Suprapubic skin (tissue), 4 donors: ENCODE results near the gene CDH4. TPM values are rescaled to one million over a fixed set of nuclear protein-coding genes. Genes with fewer than 3 reads are reported as not detected.

Experiments
- DNase-seq, 2 donors: peaks; one replicate each; pipeline ENCODE4 v3.0.0-alpha.2; 2019; ENCODE audit warnings: low spot score in 2 of 2
- H3K27ac ChIP-seq: fragments of 200-600 bp; sonication (generic); one replicate; pipeline ENCODE4 v1.5.1; 2019
- H3K27me3 ChIP-seq: fragments of 200-600 bp; sonication (generic); one replicate; pipeline ENCODE4 v1.5.1; 2019
- H3K36me3 ChIP-seq: fragments of 200-600 bp; sonication (generic); one replicate; pipeline ENCODE4 v1.5.1; 2019
- H3K4me1 ChIP-seq: fragments of 200-600 bp; sonication (generic); one replicate; pipeline ENCODE4 v1.5.1; 2019
- H3K4me3 ChIP-seq: fragments of 200-600 bp; sonication (generic); one replicate; pipeline ENCODE4 v1.5.1; 2019; ENCODE audit warnings: mild to moderate bottlenecking
- H3K9me3 ChIP-seq: fragments of 200-600 bp; sonication (generic); one replicate; pipeline ENCODE4 v1.5.1; 2019
- EP300 ChIP-seq: sonication (generic); formaldehyde crosslinking; IDR thresholded peaks from one replicate; pipeline ENCODE4 v1.6.1; 2017; ENCODE audit warnings: antibody characterized with exemption
- POLR2A ChIP-seq, 2 donors: fragments of 450-650 bp; IDR thresholded peaks; one replicate each; pipeline ENCODE4 v1.6.1; 2017; ENCODE audit warnings: antibody characterized with exemption in 2 of 2, mild to moderate bottlenecking in 2 of 2, moderate library complexity in 2 of 2
- POLR2AphosphoS5 ChIP-seq, 3 donors: sonication (generic); formaldehyde crosslinking; IDR thresholded peaks; one replicate each; pipeline ENCODE4 v1.6.1; 2017; ENCODE audit warnings: antibody characterized with exemption in 3 of 3
- WGBS: methylation state at CpG from one replicate; pipeline ENCODE4 v1.1.5; 2018; 5-methylcytosine and 5-hydroxymethylcytosine counted together
- total RNA-seq, 4 donors: library from RNA; depleted of rRNA; stranded (reverse); fragments of >200 nt; gene quantifications; one replicate each; pipeline ENCODE4 v1.1.0, GENCODE V29; 2016
- TF ChIP-seq, protein P1 (sequence below), 2 donors: fragments of 200-600 bp in 1 of 2; fragments of 450-650 bp in 1 of 2; sonication (generic) in 1 of 2; IDR thresholded peaks; one replicate each; pipeline ENCODE4 v1.5.1; 2016 to 2019; ENCODE audit warnings: antibody characterized with exemption in 2 of 2, mild to moderate bottlenecking in 1 of 2, moderate library complexity in 1 of 2

CDH4 gene
- total RNA-seq, 4 donors from 2014 or later: 0.91 to 5.9 (median 2.6) TPM

DNA sequence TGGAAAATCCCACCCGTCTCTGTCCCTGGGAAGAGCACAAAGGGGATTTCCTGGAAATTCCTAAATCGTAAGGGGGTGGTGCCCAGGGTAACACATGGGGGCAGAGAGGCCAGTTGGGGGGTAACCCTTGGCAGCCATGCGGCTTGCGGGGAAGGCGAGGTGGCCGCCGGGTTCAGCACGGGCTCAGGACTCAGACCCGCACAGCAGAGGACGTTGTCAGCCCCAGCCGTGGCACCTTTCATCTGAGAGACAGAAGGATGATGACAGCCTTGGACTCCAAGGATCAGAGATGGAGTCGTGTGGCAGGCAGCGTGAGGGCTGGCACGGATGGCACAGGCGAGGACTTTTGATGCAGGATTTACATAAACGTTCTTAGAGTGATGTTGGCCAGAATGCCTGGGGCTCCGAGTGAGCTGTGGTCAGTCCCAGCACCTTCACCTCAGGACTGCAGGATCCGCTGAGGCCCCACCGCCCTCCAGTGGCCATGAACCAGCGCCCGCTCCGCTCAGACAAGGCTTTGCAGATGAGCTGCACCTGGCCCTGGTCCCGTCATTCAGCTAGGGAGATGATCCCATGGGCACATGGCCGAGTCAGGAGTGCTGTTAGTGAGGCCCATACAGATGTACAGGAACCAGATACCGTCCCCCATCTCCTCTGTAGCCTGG is 623.3 kb downstream of the CDH4 start:
- H3K36me3 ChIP-seq: no peaks in the 10 kb centered on the region
- H3K27me3 ChIP-seq: peaks cover 44% of the 10 kb centered on the region
- 69% methylated on average over 16 of the region's 25 CpGs for WGBS
- no peak overlapping the region for H3K4me3 ChIP-seq
- no peak overlapping the region for H3K27ac ChIP-seq
- no peaks in the 10 kb centered on the region for H3K4me1 ChIP-seq
- TF ChIP-seq POLR2AphosphoS5 (IDR thresholded peaks at IDR 0.05) (no peak), POLR2A (IDR thresholded peaks at IDR 0.05) (no peak)
- H3K9me3 ChIP-seq: peaks cover 7% of the 10 kb centered on the region
- DNase-seq: no peak

DNA sequence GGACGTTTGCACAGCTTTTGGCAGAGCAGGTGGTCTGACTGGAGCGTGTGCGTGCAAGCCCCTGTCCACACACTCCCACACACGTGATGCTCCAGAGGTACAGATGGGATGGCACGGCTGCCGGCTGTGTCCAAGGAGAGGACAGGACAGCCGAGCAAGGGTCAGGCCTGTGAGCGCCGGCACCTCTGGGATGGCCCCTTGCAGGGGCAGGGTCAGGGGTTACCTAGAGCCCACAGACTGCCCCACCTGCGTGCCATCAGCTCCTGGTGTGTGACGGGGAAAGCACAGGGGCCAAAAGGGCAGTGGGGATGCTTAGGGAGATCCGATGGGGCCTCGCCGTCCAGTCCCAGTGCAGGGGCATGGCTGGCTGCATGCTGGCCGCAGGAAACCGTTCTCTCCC is 623.9 kb downstream of the CDH4 start:
- no peaks in the 10 kb centered on the region for H3K4me1 ChIP-seq
- WGBS: 88% methylated on average over 14 of the region's 16 CpGs
- TF ChIP-seq, protein P1, sequence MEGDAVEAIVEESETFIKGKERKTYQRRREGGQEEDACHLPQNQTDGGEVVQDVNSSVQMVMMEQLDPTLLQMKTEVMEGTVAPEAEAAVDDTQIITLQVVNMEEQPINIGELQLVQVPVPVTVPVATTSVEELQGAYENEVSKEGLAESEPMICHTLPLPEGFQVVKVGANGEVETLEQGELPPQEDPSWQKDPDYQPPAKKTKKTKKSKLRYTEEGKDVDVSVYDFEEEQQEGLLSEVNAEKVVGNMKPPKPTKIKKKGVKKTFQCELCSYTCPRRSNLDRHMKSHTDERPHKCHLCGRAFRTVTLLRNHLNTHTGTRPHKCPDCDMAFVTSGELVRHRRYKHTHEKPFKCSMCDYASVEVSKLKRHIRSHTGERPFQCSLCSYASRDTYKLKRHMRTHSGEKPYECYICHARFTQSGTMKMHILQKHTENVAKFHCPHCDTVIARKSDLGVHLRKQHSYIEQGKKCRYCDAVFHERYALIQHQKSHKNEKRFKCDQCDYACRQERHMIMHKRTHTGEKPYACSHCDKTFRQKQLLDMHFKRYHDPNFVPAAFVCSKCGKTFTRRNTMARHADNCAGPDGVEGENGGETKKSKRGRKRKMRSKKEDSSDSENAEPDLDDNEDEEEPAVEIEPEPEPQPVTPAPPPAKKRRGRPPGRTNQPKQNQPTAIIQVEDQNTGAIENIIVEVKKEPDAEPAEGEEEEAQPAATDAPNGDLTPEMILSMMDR (IDR thresholded peaks at IDR 0.05): no peak
- no peak for TF ChIP-seq POLR2AphosphoS5 (IDR thresholded peaks at IDR 0.05)
- TF ChIP-seq POLR2A (IDR thresholded peaks at IDR 0.05): no peak
- TF ChIP-seq EP300: no peak

DNA sequence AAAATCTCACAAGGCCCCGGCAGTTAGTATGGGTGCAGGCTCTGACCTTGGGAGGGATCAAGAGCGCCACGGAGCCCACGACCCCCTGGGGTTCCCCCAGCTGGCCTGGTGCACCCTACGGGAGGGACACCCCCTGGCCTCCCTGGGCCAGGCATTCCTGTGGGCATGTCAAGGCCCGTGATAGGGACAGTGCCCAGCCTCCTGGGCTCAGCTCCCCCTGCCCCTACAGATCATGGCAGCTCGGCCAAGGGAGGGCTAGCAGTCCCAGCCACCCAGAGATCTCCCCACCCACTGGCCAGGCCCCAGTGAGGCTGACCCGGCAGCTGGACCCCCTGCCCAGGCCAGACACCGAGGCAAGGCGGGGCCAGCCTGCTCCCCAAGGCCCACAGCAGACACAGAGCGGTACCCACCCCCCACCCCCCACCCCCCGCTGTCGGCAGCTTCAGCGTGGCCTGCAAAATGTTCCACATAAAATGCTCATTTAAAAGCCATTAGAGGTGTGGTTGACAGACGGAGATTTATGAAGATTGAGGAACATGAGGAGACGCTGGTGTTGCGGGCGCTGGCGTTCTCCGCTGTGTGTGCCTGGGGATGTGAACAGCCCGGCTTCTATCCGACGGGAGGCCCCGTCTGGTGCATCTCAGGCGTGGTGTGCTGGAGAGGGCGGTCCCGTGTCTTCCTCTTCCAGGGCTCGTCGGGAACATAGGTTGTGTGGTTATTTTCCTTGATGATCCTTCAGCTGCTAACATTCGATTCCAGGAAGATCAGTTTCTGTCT is 625.1 kb downstream of the CDH4 start:
- no peak for DNase-seq
- 67% methylated on average over 20 of the region's 30 CpGs for WGBS
- no peaks in the 10 kb centered on the region for H3K4me1 ChIP-seq
- H3K27ac ChIP-seq: no peak overlapping the region
- peaks cover 53% of the 10 kb centered on the region for H3K27me3 ChIP-seq
- TF ChIP-seq EP300 (no peak), POLR2A (IDR thresholded peaks at IDR 0.05) (no peak), POLR2AphosphoS5 (IDR thresholded peaks at IDR 0.05) (no peak)
- TF ChIP-seq, protein P1 (IDR thresholded peaks at IDR 0.05): no peak
- no peaks in the 10 kb centered on the region for H3K9me3 ChIP-seq
- no peaks in the 10 kb centered on the region for H3K36me3 ChIP-seq
- no peak overlapping the region for H3K4me3 ChIP-seq

More for the DNA sequence above, 623.9 kb downstream of the CDH4 start:
- DNase-seq: no peak
- H3K9me3 ChIP-seq: peaks cover 7% of the 10 kb centered on the region
- H3K4me3 ChIP-seq: no peak overlapping the region
- H3K36me3 ChIP-seq: no peaks in the 10 kb centered on the region
- no peak overlapping the region for H3K27ac ChIP-seq
- H3K27me3 ChIP-seq: peaks cover 49% of the 10 kb centered on the region

DNA sequence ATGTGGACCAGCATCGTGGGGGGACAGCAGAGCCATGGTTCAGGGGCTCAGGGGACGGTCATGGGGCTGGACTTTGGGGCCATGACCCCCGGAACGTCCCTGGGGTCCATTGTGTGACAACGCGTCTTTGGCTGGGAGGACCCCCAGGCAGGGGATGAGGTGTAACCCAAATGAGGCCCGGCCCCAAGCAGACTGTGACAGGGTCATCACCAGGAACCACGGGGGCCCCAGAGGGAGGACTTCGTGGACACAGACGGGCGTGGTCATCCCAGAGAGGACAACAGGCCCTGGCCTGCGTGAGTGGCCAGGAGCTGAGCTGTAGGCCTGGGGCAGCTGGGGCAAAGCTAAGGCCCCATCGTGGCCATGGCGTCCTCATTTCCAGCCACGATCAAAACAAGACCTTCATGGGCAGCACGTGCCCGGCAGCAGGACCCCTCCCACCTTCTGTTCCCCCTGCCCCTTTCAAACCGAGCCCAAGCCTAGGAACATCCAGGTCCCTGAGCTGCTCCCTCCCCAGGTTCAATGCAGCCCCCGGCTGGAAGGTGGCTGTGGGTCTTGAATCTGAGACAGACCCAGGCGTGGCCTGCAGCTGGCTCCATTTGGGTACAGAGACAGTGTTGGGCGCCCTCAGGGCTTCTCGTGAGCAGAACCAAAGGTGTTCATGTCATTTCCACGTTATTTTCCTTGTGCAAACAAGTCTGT is 625.9 kb downstream of the CDH4 start:
- DNase-seq: no peak
- no peak overlapping the region for H3K27ac ChIP-seq
- no peaks in the 10 kb centered on the region for H3K36me3 ChIP-seq
- no peaks in the 10 kb centered on the region for H3K9me3 ChIP-seq
- H3K4me1 ChIP-seq: no peaks in the 10 kb centered on the region
- 88% methylated on average over 17 of the region's 23 CpGs for WGBS
- H3K4me3 ChIP-seq: no peak overlapping the region
- peaks cover 61% of the 10 kb centered on the region for H3K27me3 ChIP-seq
- TF ChIP-seq EP300 (no peak), POLR2A (IDR thresholded peaks at IDR 0.05) (no peak)
- TF ChIP-seq, protein P1 (IDR thresholded peaks at IDR 0.05): no peak

DNA sequence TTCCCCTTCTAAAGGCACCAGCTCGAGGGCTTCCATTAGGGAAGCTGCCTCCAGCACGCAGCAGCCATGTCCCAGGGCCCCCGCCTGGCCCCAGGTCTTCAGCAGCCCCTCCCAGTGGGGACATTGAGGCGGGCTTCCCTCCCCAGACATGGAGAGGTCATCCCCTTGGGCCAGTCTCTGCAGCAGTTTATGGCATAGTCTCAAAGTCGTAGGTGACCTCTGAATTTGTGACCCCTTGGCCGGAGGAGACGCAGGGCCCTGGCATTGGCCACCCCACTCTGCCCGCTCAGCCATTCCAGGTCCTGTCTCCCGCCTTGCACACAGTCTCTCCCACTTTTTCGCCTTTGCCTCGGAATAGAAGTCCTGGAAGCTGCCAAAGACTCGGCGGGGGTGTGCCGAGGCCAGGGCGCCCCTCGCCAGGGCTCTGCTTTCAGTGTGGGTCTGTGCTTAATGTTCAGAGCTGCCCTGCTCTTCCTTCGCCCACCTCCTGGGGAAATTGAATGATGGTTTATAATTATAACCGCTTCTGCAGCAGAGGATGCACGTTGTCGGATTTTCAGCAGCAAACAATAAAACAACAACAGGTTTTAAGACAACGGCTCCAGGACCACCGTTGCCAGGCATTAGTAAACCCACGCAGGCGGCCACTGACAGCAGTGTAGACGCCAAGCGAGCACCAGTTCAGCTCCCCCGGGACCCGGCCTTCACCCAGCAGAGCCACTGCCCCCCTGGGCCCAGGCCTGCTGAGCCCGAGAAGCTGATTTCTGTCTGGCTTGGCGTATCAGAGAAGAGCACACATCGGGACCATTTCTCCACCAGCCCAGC is 626.6 kb downstream of the CDH4 start:
- Histone ChIP-seq H3K4me3 (no peak overlapping the region), H3K9me3 (no peaks in the 10 kb centered on the region), H3K36me3 (no peaks in the 10 kb centered on the region), H3K27me3 (peaks cover 69% of the 10 kb centered on the region), H3K4me1 (no peaks in the 10 kb centered on the region), H3K27ac (no peak overlapping the region)
- WGBS: 84% methylated on average over 29 of the region's 31 CpGs
- TF ChIP-seq POLR2A (IDR thresholded peaks at IDR 0.05): no peak
- TF ChIP-seq, protein P1 (IDR thresholded peaks at IDR 0.05): no peak
- TF ChIP-seq EP300: no peak
- TF ChIP-seq POLR2AphosphoS5 (IDR thresholded peaks at IDR 0.05): no peak
- no peak for DNase-seq
